ENCODE measurements around the gene RBMS1. TPM values are rescaled to one million over a fixed set of nuclear protein-coding genes. Genes with fewer than 3 reads are reported as not detected.

The RBMS1 gene
- total RNA-seq, 1 donor from 2014 or later, result 28.4 TPM

DNA sequence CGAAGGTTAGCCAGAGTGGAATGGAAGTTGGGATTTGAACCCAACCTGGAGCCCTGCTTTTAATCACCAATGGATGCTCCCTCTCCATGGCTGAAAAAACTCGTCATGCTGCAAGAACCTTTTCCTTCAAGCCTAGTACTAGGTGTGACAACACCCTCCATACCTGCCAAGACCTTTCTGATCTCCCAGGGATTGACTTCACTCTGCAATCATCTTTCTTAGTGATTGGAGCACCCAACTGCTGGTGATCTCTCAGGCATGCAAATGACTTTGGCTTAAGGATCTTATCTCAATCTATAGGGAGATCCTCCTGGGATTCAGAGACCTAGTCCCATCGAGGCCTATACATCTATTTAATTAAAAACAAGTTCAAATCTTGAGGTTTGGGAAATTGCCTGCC is 270.0 kb downstream of the RBMS1 start:
- H3K27ac Mint-ChIP-seq (ENCODE audit: unreplicated experiment), result no peak overlapping the region
- peaks cover 30% of the 10 kb centered on the region for H3K4me1 Mint-ChIP-seq
- TF ChIP-seq, protein P1, sequence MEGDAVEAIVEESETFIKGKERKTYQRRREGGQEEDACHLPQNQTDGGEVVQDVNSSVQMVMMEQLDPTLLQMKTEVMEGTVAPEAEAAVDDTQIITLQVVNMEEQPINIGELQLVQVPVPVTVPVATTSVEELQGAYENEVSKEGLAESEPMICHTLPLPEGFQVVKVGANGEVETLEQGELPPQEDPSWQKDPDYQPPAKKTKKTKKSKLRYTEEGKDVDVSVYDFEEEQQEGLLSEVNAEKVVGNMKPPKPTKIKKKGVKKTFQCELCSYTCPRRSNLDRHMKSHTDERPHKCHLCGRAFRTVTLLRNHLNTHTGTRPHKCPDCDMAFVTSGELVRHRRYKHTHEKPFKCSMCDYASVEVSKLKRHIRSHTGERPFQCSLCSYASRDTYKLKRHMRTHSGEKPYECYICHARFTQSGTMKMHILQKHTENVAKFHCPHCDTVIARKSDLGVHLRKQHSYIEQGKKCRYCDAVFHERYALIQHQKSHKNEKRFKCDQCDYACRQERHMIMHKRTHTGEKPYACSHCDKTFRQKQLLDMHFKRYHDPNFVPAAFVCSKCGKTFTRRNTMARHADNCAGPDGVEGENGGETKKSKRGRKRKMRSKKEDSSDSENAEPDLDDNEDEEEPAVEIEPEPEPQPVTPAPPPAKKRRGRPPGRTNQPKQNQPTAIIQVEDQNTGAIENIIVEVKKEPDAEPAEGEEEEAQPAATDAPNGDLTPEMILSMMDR (conservative IDR thresholded peaks at IDR 0.05), result no peak
- H3K9me3 Mint-ChIP-seq, result no peaks in the 10 kb centered on the region
- no peaks in the 10 kb centered on the region for H3K36me3 Mint-ChIP-seq (ENCODE audit: low read depth)
- DNase-seq (ENCODE audit: low read depth, low spot score), result no peak
- no peak overlapping the region for H3K4me3 Mint-ChIP-seq
- H3K27me3 Mint-ChIP-seq (ENCODE audit: low read depth), result no peaks in the 10 kb centered on the region

DNA sequence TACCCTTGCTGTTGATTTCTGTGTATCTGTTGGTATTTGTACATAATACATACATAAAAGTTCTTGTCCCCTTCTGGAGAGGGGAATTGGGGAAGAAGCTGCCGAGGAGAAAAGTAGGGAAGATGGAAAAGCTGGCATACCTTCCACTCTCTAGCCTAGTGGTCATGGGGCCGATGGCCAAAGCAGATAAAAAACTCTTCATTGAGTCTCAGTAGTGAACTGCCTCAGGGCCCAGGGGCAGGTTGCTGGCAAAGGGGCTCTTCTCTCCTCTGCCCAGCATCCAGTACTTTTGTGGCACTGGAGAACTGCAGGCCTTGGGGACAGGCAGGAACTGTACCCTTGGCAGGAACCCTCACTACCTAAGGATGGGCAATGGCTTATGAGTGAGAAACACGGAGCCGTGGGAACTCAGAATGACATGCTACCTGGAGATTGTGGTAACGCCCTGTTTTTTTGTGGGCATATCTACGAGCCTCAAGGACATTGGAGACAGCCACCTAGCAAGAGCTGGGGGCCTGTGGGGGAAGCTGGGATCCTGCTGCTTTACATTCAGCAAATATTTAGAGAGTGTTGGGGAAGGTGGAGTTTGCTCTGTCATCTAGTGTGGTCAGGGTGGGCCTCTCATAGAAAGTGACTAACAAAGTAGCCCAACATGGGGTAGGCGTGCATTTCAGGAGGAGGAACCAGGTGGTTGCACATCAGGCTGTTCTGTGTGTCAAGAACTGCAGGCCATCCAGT is 270.9 kb downstream of the RBMS1 start:
- TF ChIP-seq, protein P1 (conservative IDR thresholded peaks at IDR 0.05), result no peak
- Mint-ChIP-seq H3K27me3 (ENCODE audit: low read depth) (no peaks in the 10 kb centered on the region), H3K9me3 (no peaks in the 10 kb centered on the region), H3K36me3 (ENCODE audit: low read depth) (no peaks in the 10 kb centered on the region), H3K27ac (ENCODE audit: unreplicated experiment) (no peak overlapping the region), H3K4me3 (no peak overlapping the region), H3K4me1 (peaks cover 28% of the 10 kb centered on the region)
- DNase-seq (ENCODE audit: low read depth, low spot score), result no peak
